OCI-LY1 (cell line): ENCODE measurements around the gene SULF2.

Experiments used
- H2AFZ ChIP-seq: fragments of 200-600 bp; sonication (generic), shearing (Covaris generic); 2 replicates; pipeline ENCODE4 v1.6.0; 2014; ENCODE audit warnings: antibody characterized with exemption, mild to moderate bottlenecking, low read length
- H3F3A ChIP-seq: fragments of 200-600 bp; sonication (generic), shearing (Covaris generic); 2 replicates; pipeline ENCODE4 v1.6.0; 2014; ENCODE audit warnings: mild to moderate bottlenecking, antibody characterized with exemption, low read length, moderate library complexity; ENCODE audit not compliant: insufficient read depth
- H3K27ac ChIP-seq: fragments of 200-600 bp; sonication (generic); 2 replicates; pipeline ENCODE4 v1.5.1; 2014; ENCODE audit warnings: low read length, mixed run types, mild to moderate bottlenecking, low read depth; ENCODE audit not compliant: poor library complexity, severe bottlenecking
- H3K27me3 ChIP-seq: fragments of 200-600 bp; sonication (generic); 2 replicates; pipeline ENCODE4 v1.6.0; 2014; ENCODE audit warnings: antibody characterized with exemption, mild to moderate bottlenecking, low read length, moderate library complexity; ENCODE audit not compliant: insufficient read depth
- H3K36me3 ChIP-seq: fragments of 200-600 bp; sonication (generic); 2 replicates; pipeline ENCODE4 v1.6.1; 2014; ENCODE audit warnings: mild to moderate bottlenecking, antibody characterized with exemption, low read length, moderate library complexity, mixed read lengths; ENCODE audit not compliant: insufficient read depth
- H3K4me1 ChIP-seq: fragments of 200-600 bp; sonication (generic); 2 replicates; pipeline ENCODE4 v1.5.1; 2014; ENCODE audit warnings: mild to moderate bottlenecking, low read length, moderate library complexity; ENCODE audit not compliant: insufficient read depth, severe bottlenecking
- H3K4me2 ChIP-seq: fragments of 200-600 bp; sonication (generic), shearing (Covaris generic); 2 replicates; pipeline ENCODE4 v1.6.1; 2014; ENCODE audit warnings: low read length
- H3K4me3 ChIP-seq: fragments of 200-600 bp; sonication (generic); 2 replicates; pipeline ENCODE4 v1.5.1; 2014; ENCODE audit warnings: low read length, low read depth, mild to moderate bottlenecking, mixed read lengths; ENCODE audit not compliant: poor library complexity, severe bottlenecking
- H3K79me2 ChIP-seq: fragments of 200-600 bp; shearing (Covaris generic); 2 replicates; pipeline ENCODE4 v1.6.1; 2016; ENCODE audit warnings: mixed run types, low read length, mixed read lengths; ENCODE audit not compliant: insufficient read depth
- H3K9ac ChIP-seq: fragments of 200-600 bp; sonication (generic), shearing (Covaris generic); 2 replicates; pipeline ENCODE4 v1.6.1; 2014; ENCODE audit warnings: mild to moderate bottlenecking, low read length, mixed read lengths
- H3K9me2 ChIP-seq: fragments of 200-600 bp; sonication (generic), shearing (Covaris generic); 2 replicates; pipeline ENCODE4 v1.6.1; 2014; ENCODE audit warnings: low read depth, mild to moderate bottlenecking, low read length, mixed read lengths
- H3K9me3 ChIP-seq: fragments of 200-600 bp; shearing (Covaris generic); 2 replicates; pipeline ENCODE4 v1.6.1; 2014; ENCODE audit warnings: low read length, mixed read lengths
- H4K20me1 ChIP-seq: fragments of 200-600 bp; sonication (generic), shearing (Covaris generic); 2 replicates; pipeline ENCODE4 v1.6.0; 2016; ENCODE audit warnings: mild to moderate bottlenecking, low read length; ENCODE audit not compliant: insufficient read depth
- CTCF ChIP-seq: fragments of 200-600 bp; sonication (generic), shearing (Covaris generic); IDR thresholded peaks from 2 replicates; pipeline ENCODE4 v1.5.1; 2017; ENCODE audit warnings: mild to moderate bottlenecking, antibody characterized with exemption, low read length, moderate library complexity, mixed read lengths
- EZH2 ChIP-seq: fragments of 200-600 bp; sonication (generic), shearing (Covaris generic); IDR thresholded peaks from 2 replicates; pipeline ENCODE4 v1.8.0; 2017; ENCODE audit warnings: borderline replicate concordance, mixed run types, mild to moderate bottlenecking, antibody characterized with exemption, low read length, moderate library complexity, mixed read lengths

The SULF2 gene

GRCh38 chr20:47720636-47721427, 64.4 kb downstream of the SULF2 start:
- Histone ChIP-seq H3K4me3 (no peak overlapping the region), H3K4me2 (no peak overlapping the region), H2AFZ (no peak overlapping the region), H3K36me3 (no peaks in the 10 kb centered on the region), H3K9me2 (no peaks in the 10 kb centered on the region), H3K79me2 (no peaks in the 10 kb centered on the region), H3K9ac (no peak overlapping the region), H3K4me1 (peaks cover 5% of the 10 kb centered on the region), H3K27me3 (no peaks in the 10 kb centered on the region; the same call in 1 of the 2 replicates), H4K20me1 (no peaks in the 10 kb centered on the region), H3F3A (no peaks in the 10 kb centered on the region), H3K9me3 (no peaks in the 10 kb centered on the region), H3K27ac (no peak overlapping the region)
- TF ChIP-seq EZH2 (no peak), CTCF (no peak)

GRCh38 chr20:47719625-47720024, 65.7 kb downstream of the SULF2 start:
- no peaks in the 10 kb centered on the region for H3F3A ChIP-seq
- no peak overlapping the region for H3K4me3 ChIP-seq

GRCh38 chr20:47719211-47719610, 66.1 kb downstream of the SULF2 start:
- H3K9ac ChIP-seq = no peak overlapping the region
- H2AFZ ChIP-seq = no peak overlapping the region
- no peak overlapping the region for H3K27ac ChIP-seq
- H3K4me1 ChIP-seq = no peaks in the 10 kb centered on the region
- no peaks in the 10 kb centered on the region for H3K79me2 ChIP-seq
- H4K20me1 ChIP-seq = no peaks in the 10 kb centered on the region
- H3K4me2 ChIP-seq = no peak overlapping the region
- H3F3A ChIP-seq = no peaks in the 10 kb centered on the region
- no peaks in the 10 kb centered on the region for H3K9me2 ChIP-seq
- H3K27me3 ChIP-seq = no peaks in the 10 kb centered on the region; the same call in 1 of the 2 replicates
- no peaks in the 10 kb centered on the region for H3K36me3 ChIP-seq
- H3K4me3 ChIP-seq = no peak overlapping the region
- TF ChIP-seq EZH2 (no peak), CTCF (no peak)
- H3K9me3 ChIP-seq = no peaks in the 10 kb centered on the region

More at GRCh38 chr20:47719625-47720024, 65.7 kb downstream of the SULF2 start:
- Histone ChIP-seq H3K27ac (no peak overlapping the region), H3K9me2 (no peaks in the 10 kb centered on the region), H2AFZ (no peak overlapping the region), H3K79me2 (no peaks in the 10 kb centered on the region), H3K4me2 (no peak overlapping the region), H3K4me1 (no peaks in the 10 kb centered on the region), H3K9ac (no peak overlapping the region), H4K20me1 (no peaks in the 10 kb centered on the region), H3K9me3 (no peaks in the 10 kb centered on the region), H3K27me3 (no peaks in the 10 kb centered on the region; the same call in 1 of the 2 replicates), H3K36me3 (no peaks in the 10 kb centered on the region)
- no peak for TF ChIP-seq EZH2
- no peak for TF ChIP-seq CTCF
